Occipital lobe (tissue), 2 donors: Measurements from ENCODE around the gene SETDB2. TPM values are rescaled to one million over a fixed set of nuclear protein-coding genes. Genes with fewer than 3 reads are reported as not detected.

Source experiments
- DNase-seq: peaks from one replicate; lab custom pipeline; 2025; lab: John Stamatoyannopoulos, UW
- total RNA-seq: library from RNA; depleted of rRNA; stranded (reverse); fragments of >200 nt; gene quantifications from one replicate; pipeline ENCODE4 v1.2.3, GENCODE V29; 2014

SETDB2 gene, protein sequence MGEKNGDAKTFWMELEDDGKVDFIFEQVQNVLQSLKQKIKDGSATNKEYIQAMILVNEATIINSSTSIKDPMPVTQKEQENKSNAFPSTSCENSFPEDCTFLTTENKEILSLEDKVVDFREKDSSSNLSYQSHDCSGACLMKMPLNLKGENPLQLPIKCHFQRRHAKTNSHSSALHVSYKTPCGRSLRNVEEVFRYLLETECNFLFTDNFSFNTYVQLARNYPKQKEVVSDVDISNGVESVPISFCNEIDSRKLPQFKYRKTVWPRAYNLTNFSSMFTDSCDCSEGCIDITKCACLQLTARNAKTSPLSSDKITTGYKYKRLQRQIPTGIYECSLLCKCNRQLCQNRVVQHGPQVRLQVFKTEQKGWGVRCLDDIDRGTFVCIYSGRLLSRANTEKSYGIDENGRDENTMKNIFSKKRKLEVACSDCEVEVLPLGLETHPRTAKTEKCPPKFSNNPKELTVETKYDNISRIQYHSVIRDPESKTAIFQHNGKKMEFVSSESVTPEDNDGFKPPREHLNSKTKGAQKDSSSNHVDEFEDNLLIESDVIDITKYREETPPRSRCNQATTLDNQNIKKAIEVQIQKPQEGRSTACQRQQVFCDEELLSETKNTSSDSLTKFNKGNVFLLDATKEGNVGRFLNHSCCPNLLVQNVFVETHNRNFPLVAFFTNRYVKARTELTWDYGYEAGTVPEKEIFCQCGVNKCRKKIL
- 20.7 TPM for total RNA-seq

DNA sequence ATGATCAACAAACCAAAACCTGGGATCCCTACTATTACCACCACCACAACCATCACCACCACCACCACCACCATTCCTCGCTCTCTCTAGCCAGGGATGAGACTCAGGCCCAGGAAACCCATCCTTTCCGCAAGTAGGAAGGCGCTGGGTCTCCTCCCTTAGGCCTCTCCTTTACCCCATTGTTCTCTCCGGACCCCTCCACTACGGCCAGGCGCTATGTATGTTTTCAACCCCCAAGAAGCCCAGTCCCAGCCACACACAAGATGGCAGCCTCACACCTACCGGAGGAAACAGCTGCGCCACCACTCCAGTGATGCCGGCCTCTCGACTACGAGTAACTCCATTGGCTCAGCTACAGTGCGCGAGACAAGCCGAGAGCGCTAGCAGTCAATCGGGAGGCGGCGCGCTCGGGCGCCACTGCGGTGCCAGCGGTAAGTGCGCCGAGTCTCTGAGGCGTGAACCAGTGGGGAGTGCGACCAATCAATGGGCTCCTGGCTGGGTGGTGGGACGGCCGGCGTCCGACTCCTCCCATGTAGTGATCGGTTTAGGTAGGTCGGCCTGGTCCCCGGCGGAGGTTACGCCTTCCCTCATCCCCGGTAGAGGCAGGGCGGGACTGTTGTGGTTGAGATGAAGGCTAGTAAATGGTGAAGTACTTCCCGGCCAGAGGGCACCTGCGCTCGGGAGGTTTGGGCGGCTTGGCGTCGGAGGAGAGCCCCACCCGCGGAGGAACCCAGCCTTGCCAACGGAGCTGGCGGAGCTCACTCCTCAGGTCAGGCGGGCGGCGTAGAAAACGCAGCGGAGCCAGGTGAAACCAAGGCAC is at the start of gene SETDB2, which contains the start of gene CAB39L:
TSS of gene SETDB2 (plus strand) at position 571 of the 820 bp plus-strand sequence. CDS start 7,620 bp downstream, outside the sequence.
TSS of gene CAB39L (minus strand) at position 361 of the 820 bp plus-strand sequence. CDS start 61,154 bp downstream, outside the sequence.
- peak; percentile 100 for DNase-seq

DNA sequence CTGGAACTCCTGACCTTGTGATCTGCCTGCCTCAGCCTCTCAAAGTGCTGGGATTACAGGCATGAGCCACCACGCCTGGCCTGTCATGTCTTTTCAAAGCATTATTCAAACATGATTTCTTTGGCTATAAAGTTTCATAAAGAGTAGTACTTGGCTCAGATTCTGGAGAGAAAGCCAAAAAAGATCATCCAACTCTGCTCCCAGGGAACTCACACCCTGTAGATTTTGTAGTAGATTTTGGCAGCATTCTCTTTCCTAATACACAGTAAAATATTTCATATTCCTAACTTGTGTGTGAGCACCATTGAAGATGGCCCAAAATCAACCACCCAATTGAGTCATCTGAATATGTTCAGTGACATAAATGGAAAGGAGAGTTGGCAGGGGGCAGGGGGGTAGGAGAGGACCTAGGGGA is 48.6 kb upstream of the SETDB2 start:
- no peak for DNase-seq

DNA sequence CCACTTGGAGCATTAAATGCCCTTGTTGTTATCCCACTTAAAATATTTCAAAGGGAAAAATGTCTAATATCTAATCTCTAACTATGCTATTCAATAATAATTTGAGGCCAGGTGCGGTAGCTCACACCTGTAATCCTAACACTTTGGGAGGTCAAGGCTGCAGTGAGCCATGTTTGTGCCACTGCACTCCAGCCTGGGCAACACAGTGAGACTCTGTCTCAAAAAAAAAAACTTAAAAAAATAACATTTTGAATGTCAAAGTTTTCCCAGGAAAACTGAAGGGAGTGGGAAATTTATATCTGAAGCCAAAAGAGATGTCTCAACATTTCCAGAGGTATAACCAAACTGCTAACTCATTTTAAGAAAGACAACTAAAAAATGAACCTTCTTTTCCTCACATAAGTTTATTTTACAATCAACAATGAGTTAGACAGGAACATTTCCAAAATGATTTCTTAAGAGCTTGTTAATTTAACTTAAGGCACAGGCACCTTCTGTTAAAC is 48.1 kb upstream of the SETDB2 start:
- no peak for DNase-seq

DNA sequence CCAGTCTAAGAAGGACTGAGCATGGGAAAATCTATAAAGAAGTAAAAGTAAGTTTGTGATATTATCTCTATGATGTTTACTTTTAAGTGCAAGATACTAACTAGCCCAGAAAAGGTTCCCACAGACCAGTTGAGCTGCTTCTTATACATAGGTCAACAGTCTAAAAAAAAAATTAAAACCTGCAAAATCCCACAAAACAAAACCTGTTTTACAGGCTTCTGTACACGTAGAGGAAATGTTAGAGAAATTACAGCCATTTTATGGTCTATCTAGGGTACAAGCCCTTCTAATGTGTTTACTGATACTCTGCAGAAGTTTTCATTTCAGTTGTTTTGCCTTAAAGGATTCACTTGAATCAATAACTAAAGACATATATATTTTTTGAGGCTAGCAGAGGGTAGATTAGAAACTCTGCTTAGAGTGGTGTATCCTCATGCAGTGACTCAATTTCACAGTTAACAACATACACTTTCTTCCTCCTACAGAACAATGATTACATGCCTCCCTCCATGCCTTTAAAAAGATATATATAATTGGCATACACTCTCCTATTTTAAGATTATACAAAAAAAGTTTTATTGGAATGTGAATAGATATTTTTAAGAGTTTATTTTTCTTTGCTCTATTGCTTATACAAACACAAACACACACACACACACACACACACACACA is 44.1 kb upstream of the SETDB2 start:
- no peak for DNase-seq

DNA sequence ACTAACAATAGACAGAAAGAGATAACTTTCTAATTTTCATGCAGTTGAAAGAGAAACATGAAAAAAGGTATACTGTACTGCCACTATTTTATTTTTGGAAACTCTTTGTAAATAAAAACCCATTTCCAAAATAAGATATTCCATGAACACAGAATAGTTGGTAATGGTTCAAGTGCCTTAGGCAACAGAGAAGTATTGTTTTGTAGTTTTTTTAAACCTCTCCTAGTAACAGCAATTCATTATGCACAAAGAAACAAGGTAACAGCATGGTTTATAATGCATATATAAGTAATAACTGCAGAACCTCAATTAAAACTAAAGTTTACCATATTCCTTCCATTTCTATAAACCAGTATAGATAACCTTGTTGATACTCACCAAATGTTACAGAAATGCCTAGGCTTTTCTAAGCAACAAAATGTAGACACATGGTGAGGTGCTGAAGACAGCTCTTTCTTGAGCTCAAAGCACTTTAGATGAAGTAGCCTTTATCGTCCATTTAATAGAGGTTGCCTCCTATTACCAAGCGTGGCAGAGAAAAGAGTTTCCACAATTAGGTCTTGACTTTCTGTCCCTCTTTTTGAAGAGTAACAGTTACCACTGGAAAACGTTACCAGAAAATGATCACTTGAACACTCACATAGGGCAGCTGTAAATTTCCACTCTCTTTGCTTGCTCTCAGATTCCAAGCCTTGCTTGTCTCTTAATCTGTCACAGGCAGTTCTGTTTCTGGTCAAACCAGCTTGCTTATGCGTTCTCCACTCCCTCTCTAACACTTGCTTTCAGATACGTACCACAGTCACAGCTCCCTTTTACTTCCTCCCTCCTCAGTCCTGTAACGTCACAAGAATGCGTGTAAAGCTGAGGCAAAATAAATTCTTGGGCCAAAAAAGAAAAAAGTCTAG is 43.1 kb upstream of the SETDB2 start:
- DNase-seq = peak; percentile 7

DNA sequence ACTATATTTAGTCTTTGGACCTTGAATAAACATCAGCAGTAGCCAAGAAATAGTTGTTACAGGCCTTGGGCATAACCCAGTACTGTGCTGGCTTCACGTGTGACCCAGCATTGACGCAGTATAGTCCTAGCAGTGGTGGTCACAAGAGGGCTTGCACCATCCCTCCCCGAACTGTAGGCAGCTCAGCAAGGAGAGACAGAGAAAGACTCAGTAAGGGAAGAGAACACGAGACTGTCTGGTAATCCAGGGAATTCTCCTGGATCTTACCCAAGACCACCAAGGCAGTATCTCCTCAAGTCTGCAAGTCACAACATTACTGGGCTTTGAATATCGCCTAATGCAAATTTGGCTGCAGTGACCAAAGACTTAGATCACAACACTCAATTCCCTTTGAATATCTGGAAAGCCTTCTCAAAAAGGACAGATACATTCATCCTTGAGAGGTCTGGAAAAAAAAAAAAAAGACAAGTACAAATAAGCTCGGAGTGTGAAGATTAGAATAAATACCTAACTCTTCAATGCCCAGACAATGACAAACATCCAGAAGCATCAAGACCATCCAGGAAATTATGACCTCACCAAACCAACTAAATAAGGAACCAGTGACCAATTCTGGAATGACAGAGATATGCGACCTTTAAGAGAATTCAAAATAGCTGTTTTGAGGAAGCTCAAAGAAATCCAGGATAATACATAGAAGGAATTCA is 39.9 kb upstream of the SETDB2 start:
- DNase-seq = no peak

DNA sequence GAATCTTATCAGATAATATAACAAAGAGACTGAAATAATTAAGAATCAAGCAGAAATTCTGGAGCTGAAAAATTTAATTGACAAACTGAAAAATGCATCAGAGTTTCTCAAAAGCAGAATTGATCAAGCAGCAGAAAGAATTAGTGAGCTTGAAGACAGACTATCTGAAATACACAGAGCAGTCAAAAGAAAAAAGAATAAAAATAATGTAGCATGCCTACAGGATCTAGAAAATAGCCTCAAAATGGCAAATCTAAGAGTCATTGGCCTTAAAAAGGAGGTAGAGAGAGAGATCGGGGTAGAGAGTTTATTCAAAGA is 39.4 kb upstream of the SETDB2 start:
- DNase-seq = no peak

DNA sequence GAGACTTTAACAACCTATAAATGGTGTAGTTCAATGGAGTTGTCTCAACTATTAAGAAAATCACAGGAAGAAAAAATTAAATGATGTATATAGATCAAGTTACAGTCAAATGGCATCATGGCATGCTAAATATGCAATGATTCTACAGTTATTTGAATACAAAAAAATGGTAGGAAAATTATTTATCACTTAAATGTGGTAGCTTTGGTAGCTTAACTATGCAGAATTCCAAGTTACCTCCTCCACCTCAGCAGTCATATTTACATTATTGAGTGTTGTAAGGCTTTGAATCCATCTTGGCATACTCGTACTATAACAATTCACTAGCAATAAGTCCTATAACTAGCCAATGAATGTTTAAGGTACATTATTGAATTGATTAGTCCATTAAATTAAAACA is 37.0 kb upstream of the SETDB2 start:
- no peak for DNase-seq

DNA sequence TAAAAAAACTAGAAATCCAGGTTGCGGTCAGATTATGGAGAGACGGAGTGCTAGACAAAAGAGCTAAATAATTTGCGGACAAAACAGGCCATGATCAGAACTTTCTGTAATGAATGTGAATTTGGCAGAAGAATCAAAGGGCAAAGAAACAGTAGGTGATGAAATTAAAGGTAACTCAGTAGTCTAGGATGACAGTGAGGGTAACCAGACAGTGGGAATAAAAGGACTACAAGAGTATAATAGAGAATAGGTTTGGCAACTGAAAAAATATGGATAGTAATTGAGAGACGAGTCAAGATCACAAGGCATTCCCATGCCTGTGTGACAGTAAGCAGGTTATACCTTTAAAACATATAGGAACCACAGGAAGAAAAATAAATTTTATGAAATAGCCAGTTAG is 36.1 kb upstream of the SETDB2 start:
- DNase-seq = no peak

DNA sequence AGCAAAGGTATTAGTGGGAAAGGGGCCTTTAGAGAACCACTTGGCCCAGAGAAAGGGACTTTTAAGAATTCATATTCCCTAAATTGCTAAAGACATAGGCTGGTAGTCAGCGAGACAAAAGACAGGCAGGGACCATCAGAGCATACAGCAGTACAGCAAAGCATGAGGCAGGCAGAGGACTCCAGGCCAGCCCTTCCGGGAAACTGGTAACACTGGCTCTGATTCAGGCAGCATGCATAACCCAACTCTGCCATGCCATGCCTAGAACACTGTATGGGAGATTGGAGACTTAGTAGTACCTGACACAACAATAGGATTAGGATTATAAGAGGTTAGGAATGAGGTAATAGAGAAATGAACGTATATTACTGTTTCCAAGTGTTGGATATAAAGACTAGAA is 35.1 kb upstream of the SETDB2 start:
- DNase-seq = no peak

DNA sequence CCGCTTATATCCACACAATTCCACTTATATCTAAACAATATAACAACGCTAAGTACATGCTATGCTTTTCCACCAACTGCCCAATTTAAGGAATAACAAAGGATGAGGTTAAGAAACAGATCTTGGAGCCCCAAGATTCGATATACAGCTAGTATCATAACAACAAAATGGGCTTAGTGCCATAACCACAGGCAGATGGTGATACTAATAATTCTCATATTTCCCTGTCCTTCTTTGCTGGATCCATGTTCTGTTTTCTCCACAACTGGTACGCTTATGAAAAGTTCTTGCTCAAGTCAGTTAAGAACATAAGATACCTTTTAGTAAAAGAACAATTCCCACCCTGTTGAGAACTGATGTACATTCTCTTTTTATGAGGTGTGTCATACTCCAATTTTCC is 34.1 kb upstream of the SETDB2 start:
- no peak for DNase-seq

DNA sequence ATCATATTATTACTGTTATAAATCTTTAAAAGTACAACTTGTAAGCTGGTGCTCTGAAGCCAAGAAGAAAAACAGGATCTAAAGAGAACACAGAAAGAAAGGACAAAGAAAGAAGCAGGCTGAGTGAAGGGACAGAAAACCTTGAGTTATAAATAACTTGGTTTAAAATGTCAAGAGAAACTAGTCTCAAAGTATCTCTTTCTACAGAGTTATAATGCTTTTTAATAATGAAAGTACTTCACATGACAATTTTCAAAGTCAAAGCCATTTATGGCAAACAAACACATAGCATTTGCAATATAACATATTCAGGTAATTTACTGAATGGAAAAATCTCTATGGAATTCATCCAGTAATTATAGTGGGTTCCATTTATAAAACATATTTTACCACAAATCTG is 33.6 kb upstream of the SETDB2 start:
- DNase-seq = no peak

DNA sequence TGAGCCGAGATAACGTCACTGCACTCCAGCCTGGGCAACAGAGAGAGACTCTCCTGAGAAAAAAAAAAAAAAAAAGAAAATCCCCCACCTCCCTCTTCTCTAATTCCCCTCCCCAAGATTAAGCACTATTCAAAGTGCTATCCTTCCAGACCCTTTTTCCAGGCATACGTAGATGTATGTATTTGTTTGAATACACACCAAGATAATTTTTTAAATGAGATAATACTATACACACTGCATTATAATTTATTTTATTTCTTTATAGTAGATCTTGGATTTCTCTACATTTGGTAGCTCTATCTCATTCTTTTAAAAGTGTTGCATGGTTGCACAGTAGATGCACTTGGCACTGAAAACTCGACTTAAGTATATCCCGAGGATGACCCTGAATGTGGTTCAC is 32.7 kb upstream of the SETDB2 start:
- no peak for DNase-seq

DNA sequence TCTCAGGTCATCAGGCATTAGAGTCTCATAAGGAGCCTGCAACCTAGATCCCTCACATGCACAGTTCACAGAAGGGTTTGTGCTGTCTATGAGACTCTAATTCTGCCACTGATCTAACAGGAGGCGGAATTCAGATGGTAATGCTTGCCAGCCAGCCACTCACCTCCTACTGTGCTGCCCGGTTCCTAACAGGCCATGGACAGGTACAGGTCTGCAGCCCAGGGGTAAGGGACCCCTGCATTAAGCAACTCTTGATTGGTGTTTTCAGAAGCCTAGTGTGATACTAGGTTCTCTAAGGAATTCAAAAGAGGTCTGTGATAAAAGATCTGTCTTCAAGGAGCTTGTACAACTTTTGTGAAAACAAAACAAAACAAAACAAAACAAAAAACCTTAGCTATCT is 31.3 kb upstream of the SETDB2 start:
- DNase-seq = no peak

DNA sequence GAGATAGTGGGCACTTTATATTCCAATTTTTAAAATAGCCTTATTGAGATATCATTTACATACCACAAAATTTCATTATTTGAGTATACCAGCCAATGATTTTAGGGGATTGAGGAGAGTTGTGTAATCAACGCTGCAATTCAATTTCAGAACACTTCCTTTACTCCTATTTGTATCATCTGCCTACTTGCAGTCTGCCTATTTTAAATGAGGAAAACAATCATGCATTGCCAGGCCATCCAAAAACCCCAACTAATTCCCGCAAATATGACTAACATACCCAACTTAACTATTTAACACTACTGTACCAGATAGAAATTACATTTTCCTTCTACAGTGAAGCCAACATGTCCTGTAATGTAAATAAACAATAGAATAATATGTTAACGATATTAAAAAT is 26.9 kb upstream of the SETDB2 start:
- DNase-seq = no peak

DNA sequence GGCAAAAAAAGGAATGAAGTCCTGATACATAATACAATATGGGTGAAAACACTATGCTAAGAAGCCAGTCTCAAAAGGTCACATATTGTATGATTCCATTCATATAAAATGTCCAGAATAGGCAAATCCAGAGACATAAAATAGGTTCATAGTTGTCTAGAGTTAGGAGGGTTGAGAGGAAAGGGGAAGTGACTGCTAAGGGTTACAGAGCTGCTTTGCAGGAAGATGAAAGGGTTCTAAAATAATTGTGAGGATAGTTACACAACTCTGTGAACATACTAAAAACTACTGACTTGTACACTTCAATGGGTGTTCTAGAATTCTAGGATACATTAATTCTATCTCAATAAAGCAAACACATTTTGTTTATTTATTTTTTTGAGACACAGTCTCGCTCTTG is 25.9 kb upstream of the SETDB2 start:
- DNase-seq = no peak

DNA sequence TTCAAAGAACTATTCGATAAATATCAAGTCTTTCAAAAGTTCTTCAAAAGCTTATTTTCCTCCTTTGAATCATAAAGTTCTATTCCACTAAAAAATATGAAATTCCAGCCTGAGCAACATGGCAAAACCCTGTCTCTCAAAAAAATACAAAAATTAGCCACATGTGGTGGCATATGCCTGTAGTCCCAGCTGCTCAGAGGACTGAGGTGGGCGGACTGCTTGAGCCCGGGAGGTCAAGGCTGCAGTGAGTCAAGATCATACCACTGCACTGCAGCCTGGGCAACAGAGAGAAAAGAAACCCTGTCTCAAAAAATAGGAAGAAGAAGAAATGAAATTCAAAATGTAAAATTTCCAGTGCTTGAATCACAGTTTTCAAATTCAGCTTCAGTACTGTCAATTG is 24.8 kb upstream of the SETDB2 start:
- no peak for DNase-seq

DNA sequence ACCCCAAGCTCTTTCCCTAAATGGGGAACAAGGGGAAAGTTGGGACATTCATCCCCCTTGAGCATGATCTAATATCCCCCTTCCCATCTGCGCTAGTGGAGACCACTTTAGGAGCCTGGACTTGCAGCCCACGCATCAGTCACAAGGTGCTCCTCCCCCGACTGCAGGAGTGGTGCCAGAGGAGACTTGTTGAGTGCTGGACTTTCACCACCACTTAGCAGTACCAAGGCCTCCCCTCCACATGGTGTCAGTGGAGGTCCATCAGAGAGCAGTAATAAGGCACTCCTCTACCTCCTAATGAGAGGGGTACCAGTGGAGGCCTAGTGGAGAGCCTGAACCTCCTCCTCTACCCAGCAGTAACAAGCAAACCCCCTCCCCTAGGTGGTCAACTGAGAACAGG is 22.7 kb upstream of the SETDB2 start:
- no peak for DNase-seq

DNA sequence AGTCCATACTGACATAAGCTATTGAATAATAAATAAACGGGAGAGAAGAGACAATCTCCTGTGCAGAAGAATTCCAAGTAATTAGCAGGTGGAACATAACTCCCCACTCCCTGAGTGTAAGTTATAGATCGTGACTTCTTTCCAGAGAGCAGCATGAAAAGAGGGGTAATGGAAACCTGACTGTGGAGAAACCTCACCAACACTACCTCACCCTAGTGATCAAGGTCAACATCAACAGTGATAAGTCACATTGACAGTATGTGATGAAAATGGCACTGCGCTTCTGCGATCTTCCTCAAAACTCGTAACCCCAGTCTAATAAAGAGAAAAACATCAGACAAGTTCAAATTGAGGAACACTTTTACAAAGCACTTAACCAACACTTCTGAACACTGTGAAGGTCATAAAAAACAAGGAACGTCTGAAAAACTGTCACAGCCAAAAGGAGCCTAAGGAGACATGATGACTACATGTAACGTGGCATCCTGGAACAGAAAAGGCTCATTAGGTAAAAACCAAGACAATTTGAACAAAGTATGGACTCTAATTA is 20.0 kb upstream of the SETDB2 start:
- no peak for DNase-seq
